Measurements from ENCODE around the gene ARHGAP26.

ARHGAP26 gene

DNA sequence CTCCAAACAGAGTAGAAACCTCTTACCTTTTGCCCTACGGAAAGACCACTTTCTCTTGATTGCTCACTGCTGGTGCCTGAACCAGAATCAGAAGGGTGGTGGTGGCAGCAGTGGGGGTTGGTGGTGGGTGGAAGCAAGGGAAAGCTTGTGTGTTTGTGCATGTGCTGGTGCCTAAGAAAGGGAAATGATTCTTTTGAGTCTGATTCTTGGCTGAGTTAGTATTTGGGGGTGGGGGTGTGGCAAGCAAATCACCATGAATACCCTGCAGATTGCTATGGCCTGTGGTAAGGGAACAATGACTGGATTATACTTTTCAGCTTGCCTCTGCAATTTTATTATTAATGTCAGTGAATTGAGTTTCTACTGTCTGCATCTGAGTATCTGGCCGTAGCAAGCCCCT lies 106.6 kb downstream of the ARHGAP26 start:
- no peak for DNase-seq (ENCODE audit: low read depth)

GRCh38 chr5:142878111-142878510 lies 107.9 kb downstream of the ARHGAP26 start:
- DNase-seq (ENCODE audit: low read depth), result no peak

DNA sequence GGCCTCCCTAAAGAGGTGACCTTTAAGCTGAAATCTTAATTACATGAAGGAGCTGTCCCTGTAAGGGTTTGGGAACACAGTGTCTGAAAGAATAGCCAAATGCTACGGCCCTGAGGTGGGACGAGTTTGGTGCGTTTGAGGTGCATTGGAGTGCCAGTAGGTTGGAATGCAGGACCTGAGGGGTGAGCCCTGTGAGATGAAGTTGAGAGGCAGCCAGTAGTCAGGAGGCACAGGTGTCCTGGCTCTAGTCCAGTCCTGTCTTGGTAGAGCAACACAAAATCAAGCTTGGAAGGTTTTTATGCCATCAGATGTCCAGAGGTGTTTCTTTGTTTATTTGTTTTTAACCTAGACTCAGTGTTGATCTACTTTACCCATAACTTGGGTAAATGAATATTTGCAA lies 108.5 kb downstream of the ARHGAP26 start:
- DNase-seq (ENCODE audit: low read depth), result no peak

DNA sequence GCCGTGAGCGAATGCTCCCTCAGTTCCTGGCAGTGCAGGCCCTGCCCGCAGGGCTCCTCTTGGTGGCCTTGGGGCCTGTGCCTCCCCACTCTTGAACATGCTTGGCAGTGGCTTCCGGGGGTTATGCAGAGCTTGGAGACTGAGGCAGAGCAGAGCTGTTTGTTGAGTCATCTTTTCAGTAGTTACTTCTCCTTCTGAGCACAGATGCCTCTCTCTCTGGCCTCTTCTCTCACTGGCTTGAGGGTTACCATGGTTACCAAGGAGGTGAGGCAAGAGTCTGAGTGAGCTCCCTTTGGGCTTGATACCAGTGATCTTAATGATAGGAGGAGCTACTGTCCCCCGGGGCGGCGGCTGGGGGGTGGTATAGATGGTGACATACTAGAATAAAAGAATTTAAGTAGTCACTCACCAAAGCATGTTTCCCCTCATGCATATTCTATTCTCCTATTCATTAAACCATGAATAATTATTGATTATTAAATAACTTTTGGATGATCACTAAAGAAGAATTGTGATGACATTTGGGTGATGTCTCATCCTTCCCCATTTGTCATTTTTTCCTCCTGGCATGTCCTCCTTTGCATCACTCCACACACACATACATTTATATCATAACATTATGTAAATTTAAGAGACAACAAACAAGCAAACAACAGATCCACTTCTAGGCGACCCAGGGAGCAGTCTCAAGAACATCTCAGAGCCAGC lies 111.1 kb downstream of the ARHGAP26 start:
- no peak for DNase-seq (ENCODE audit: low read depth)

- DNase-seq (ENCODE audit: low read depth), result no peak
Measured at GRCh38 chr5:142881784-142882126, 111.6 kb downstream of the ARHGAP26 start.

GRCh38 chr5:142883025-142883424 lies 112.8 kb downstream of the ARHGAP26 start:
- DNase-seq (ENCODE audit: low read depth), result no peak

DNA sequence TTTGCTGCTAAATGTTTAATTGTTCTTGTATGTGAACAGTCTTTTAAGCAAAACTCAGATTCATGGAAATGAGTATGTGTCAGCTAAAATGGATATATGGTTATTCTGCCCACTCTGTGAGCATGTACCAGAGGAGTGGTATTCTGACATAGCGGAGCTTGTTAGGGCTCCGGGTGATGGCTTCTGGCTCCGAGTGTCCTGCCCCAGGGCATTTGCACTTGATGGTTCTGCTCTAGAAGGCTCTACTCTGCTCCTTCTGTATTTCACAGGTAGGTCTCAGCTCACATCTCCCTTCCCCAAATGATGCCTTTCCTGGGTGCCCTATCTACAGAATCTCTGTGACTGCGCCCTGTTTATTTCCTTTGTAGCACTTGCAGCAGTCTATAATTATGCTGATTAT lies 113.3 kb downstream of the ARHGAP26 start:
- DNase-seq (ENCODE audit: low read depth), result no peak

- DNase-seq (ENCODE audit: low read depth), result no peak
Measured at GRCh38 chr5:142884029-142884428, 113.9 kb downstream of the ARHGAP26 start.

- DNase-seq (ENCODE audit: low read depth), result no peak
Measured at GRCh38 chr5:142886211-142886610, 116.0 kb downstream of the ARHGAP26 start.

- no peak for DNase-seq (ENCODE audit: low read depth)
Measured at GRCh38 chr5:142886956-142887355, 116.8 kb downstream of the ARHGAP26 start.

GRCh38 chr5:142888469-142889085 lies 118.4 kb downstream of the ARHGAP26 start:
- no peak for DNase-seq (ENCODE audit: low read depth)

- DNase-seq (ENCODE audit: low read depth), result no peak
Measured at GRCh38 chr5:142892021-142892420, 121.8 kb downstream of the ARHGAP26 start.

- DNase-seq (ENCODE audit: low read depth), result no peak
Measured at GRCh38 chr5:142894315-142894714, 124.1 kb downstream of the ARHGAP26 start.

DNA sequence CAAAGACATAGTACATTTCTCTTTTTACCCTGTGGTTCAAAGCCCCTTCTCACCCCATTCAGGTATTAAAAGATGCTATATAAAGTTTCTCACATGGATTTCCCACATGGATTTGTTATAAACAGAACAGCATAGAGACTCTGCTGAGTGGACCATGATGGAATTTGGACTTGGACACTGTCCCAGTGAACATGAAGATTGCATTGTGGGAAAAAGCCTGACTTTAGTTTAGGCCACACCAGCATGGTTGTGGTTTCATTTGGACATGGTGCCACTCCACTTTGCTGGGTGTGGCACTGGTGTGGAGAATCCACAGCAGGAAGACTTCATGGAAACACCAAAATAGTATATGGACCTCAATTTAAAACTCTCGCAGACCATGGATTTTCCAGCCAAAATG lies 124.6 kb downstream of the ARHGAP26 start:
- no peak for DNase-seq (ENCODE audit: low read depth)

GRCh38 chr5:142896325-142897007 lies 126.3 kb downstream of the ARHGAP26 start:
- no peak for DNase-seq (ENCODE audit: low read depth)

- DNase-seq (ENCODE audit: low read depth), result no peak
Measured at GRCh38 chr5:142897328-142897727, 127.2 kb downstream of the ARHGAP26 start.

DNA sequence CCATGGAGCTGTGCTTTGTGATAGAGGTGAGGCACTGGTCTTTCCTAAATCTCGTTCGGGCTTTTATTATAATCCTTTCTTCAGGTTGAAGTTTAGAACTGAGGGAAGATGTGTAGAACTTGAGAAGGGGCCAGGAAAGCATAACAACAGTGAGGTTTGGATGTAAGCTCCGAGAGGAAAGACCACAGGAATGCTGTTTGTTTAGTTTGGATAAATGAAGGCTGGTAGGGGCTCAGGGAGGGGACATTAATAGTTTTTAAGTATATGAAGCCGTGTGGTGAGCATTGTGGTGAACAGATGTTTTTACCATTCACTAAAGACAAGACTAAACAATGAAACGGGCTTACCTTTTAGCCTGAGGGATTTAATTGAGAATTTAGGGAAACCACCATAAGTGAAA lies 130.8 kb downstream of the ARHGAP26 start:
- no peak for DNase-seq (ENCODE audit: low read depth)

DNA sequence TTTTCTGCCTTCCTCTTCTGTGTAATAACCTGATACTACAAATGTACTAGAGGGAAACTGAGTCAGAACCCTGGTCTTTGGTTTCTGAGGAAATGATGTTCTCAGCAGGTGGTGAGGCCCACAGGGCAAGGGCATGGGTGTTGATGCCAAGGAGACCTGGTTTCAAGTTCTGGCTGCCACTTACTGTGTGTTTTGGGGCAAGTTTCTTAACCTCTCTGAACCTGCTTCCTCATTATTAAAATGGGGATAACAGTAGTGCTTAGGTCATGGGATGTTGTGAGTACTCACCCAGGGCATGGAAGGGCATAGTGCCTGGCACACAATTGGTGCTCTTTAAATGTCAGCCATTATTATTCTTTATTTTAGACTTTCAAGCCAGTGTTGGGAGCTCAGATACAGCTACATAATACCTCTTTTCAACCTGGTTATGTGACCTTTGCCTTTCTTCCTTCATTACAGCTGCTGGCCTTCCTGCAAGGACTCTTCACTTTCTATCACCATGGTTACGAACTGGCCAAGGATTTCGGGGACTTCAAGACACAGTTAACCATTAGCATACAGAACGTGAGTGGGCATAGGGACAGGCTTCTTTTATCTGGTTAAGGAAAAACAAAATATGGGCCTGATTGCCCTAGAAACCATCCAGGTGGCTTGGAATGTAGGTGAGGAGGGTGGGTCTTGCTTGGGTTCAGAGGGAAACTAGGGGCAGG lies 131.5 kb downstream of the ARHGAP26 start:
- DNase-seq (ENCODE audit: low read depth), result no peak

DNA sequence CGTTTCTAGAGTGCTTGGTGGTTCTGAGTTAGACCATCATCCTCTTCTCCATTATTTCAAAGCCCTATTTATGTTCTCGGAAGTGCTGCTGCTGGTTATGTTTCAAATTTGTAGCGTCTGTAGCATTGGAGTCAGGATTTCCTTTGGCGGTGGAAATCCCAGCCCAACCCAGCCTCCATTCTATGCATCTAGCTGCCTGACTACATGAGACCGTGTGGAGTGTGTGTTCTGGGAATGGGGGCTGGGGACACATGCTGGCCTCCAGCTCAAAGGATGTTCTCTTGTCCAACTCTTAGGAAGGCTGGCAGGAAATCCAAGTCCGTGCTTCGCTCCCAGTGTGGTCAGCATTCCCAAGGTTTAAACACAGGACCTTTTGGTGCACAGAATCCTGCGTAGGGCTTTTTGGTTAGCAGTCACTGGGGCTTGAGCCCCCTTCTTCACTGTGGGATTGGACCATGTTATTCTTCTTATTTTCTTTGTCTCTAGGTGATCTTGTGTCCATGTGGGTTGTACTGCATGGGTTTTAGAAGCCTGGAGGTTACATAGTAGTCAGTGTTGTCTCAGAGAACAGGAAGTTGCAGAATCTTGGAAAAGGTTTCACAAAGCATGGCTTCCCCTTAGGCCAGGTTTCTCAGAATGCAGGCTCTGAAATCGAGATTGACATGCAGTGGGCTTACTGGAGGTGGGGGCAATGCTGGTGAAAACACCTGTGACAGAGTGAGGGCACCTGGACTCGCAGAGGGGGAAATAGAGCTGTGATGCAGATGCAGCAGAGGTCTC lies 132.2 kb downstream of the ARHGAP26 start:
- DNase-seq (ENCODE audit: low read depth), result no peak

GRCh38 chr5:142904416-142904815 lies 134.2 kb downstream of the ARHGAP26 start:
- no peak for DNase-seq (ENCODE audit: low read depth)

DNA sequence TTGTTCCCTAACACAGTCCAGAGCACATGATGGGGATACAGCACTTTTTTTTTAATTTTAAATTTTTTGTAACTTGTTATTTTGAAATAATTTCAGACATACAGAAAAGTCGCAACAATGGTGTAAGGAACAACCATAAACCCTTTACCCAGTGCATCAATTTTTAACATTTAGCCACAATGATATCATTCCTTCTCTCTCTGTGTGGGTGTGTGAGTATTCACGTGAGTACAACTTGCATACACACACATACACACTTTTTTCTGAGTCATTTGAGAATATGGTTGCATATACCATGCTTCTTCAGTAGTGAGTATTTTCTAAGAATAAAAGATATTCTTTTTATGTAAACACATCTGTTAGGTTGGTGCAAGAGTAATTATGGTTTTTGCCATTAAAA lies 135.2 kb downstream of the ARHGAP26 start:
- DNase-seq (ENCODE audit: low read depth), result no peak
